Body of pancreas (tissue), 2 donors: ENCODE results near the gene BACE1. TPM values are rescaled to one million over a fixed set of nuclear protein-coding genes. Genes with fewer than 3 reads are reported as not detected.

Source experiments
- small RNA-seq: library from RNA; depleted of rRNA; stranded (forward); fragments of <200 nt; gene quantifications from one replicate; pipeline ENCODE3, GENCODE V24; 2016
- total RNA-seq, 2 donors: library from RNA; depleted of rRNA; stranded (reverse); fragments of >200 nt; gene quantifications; one replicate each; pipeline ENCODE4 v1.1.0, GENCODE V29; 2016

Gene BACE1
- total RNA-seq, 2 donors from 2014 or later, result 47.0 to 70.5 TPM

Small RNAs within 50 kb of the gene (small RNA-seq; reads per million reads assigned to genes)
- gene RF00564, result not detected

Other genes starting within 250 kb of the BACE1 start
- 10 to 100 TPM; 24.1 to 46.1 TPM for gene SIK3, start 217.8 kb downstream of the BACE1 start, total RNA-seq
- gene PAFAH1B2, start 172.0 kb downstream of the BACE1 start, total RNA-seq, result 10 to 100 TPM; 30.0 to 44.9 TPM
- 10 to 100 TPM; 42.0 to 88.7 TPM for gene SIDT2, start 137.5 kb downstream of the BACE1 start, total RNA-seq
- 100 to 1,000 TPM; 124 to 372 TPM for gene TAGLN, start 116.9 kb downstream of the BACE1 start, total RNA-seq
- gene PCSK7, start 84.2 kb downstream of the BACE1 start, total RNA-seq, result 10 to 100 TPM; 25.9 to 86.0 TPM
- 10 to 100 TPM; 10.2 to 12.5 TPM for gene RNF214, start 83.6 kb downstream of the BACE1 start, total RNA-seq
- 1 to 10 TPM; 5.3 to 6.0 TPM for gene BACE1-AS, start 24.9 kb downstream of the BACE1 start, total RNA-seq
- gene CEP164, start 11.6 kb upstream of the BACE1 start, total RNA-seq, result 10 to 100 TPM; 29.1 to 45.8 TPM